ENCODE results near the gene TWF2. TPM values are rescaled to one million over a fixed set of nuclear protein-coding genes. Genes with fewer than 3 reads are reported as not detected.

TWF2 gene
- total and polyA plus RNA-seq, 2 of the 13 experiments (the other 11 are each of a cell fraction or from before 2014, with no cell fraction given): 45.5 to 108 TPM

DNA sequence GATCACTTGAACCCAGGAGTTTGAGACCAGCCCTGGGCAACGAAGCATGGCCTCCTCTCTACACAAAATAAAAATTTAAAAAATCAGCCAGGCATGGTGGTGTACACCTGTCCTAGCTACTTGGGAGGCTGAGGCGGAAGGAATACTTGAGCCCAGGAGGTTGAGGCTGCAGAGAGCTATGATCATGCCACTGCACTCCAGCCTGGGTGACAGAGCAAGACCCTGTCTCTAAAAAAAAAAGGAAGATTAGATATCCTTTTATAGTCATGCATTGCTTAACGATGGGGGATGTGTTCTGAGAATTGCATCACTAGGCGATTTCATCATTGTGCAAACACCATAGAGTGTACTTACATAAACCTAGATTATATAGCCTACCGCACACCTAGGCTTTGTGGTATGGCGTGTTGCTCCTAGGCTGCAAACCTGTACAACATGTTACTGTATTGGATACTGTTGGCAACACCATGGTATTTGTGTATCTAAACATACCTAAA lies 28.4 kb downstream of the TWF2 start (continued):
- 0 out of 2 replicates have a peak, but pooled peaks have one; percentile 30 for TF ChIP-seq SIN3A (IDR thresholded peaks at IDR 0.05; ENCODE audit: borderline replicate concordance, low read depth, low read length)
- TF ChIP-seq, protein P1, sequence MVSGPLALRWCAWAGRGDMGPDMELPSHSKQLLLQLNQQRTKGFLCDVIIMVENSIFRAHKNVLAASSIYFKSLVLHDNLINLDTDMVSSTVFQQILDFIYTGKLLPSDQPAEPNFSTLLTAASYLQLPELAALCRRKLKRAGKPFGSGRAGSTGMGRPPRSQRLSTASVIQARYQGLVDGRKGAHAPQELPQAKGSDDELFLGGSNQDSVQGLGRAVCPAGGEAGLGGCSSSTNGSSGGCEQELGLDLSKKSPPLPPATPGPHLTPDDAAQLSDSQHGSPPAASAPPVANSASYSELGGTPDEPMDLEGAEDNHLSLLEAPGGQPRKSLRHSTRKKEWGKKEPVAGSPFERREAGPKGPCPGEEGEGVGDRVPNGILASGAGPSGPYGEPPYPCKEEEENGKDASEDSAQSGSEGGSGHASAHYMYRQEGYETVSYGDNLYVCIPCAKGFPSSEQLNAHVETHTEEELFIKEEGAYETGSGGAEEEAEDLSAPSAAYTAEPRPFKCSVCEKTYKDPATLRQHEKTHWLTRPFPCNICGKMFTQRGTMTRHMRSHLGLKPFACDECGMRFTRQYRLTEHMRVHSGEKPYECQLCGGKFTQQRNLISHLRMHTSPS (CRISPR knock-in tag; IDR thresholded peaks at IDR 0.05; ENCODE audit: low read depth): no peak
- TF ChIP-seq ZNF792 (CRISPR knock-in tag; IDR thresholded peaks at IDR 0.05): peak; percentile 80; the same call in 1 of the 2 replicates
- TF ChIP-seq, protein P2, sequence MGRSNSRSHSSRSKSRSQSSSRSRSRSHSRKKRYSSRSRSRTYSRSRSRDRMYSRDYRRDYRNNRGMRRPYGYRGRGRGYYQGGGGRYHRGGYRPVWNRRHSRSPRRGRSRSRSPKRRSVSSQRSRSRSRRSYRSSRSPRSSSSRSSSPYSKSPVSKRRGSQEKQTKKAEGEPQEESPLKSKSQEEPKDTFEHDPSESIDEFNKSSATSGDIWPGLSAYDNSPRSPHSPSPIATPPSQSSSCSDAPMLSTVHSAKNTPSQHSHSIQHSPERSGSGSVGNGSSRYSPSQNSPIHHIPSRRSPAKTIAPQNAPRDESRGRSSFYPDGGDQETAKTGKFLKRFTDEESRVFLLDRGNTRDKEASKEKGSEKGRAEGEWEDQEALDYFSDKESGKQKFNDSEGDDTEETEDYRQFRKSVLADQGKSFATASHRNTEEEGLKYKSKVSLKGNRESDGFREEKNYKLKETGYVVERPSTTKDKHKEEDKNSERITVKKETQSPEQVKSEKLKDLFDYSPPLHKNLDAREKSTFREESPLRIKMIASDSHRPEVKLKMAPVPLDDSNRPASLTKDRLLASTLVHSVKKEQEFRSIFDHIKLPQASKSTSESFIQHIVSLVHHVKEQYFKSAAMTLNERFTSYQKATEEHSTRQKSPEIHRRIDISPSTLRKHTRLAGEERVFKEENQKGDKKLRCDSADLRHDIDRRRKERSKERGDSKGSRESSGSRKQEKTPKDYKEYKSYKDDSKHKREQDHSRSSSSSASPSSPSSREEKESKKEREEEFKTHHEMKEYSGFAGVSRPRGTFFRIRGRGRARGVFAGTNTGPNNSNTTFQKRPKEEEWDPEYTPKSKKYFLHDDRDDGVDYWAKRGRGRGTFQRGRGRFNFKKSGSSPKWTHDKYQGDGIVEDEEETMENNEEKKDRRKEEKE (IDR thresholded peaks at IDR 0.05): no peak
- 0 out of 2 replicates have a peak, but pooled peaks have one; percentile 80 for TF ChIP-seq ZNF644 (CRISPR knock-in tag; IDR thresholded peaks at IDR 0.05; ENCODE audit: low read depth)
- peak; percentile 31; the same call in 1 of the 2 replicates for TF ChIP-seq ZMYM2 (CRISPR knock-in tag; IDR thresholded peaks at IDR 0.05)
- no peak for TF ChIP-seq NFE2L2 (IDR thresholded peaks at IDR 0.05; ENCODE audit: low read length)
- no peak for TF ChIP-seq ZNF766 (CRISPR knock-in tag; IDR thresholded peaks at IDR 0.05; ENCODE audit: borderline replicate concordance)
- TF ChIP-seq MEF2D (CRISPR knock-in tag; IDR thresholded peaks at IDR 0.05): 0 out of 2 replicates have a peak, but pooled peaks have one; percentile 48
- TF ChIP-seq, protein P3, sequence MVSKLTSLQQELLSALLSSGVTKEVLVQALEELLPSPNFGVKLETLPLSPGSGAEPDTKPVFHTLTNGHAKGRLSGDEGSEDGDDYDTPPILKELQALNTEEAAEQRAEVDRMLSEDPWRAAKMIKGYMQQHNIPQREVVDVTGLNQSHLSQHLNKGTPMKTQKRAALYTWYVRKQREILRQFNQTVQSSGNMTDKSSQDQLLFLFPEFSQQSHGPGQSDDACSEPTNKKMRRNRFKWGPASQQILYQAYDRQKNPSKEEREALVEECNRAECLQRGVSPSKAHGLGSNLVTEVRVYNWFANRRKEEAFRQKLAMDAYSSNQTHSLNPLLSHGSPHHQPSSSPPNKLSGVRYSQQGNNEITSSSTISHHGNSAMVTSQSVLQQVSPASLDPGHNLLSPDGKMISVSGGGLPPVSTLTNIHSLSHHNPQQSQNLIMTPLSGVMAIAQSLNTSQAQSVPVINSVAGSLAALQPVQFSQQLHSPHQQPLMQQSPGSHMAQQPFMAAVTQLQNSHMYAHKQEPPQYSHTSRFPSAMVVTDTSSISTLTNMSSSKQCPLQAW (CRISPR knock-in tag; IDR thresholded peaks at IDR 0.05): no peak
- peak; percentile 66; the same call in 1 of the 2 replicates for TF ChIP-seq ATF1 (CRISPR knock-in tag; IDR thresholded peaks at IDR 0.05)
- TF ChIP-seq, protein P4, sequence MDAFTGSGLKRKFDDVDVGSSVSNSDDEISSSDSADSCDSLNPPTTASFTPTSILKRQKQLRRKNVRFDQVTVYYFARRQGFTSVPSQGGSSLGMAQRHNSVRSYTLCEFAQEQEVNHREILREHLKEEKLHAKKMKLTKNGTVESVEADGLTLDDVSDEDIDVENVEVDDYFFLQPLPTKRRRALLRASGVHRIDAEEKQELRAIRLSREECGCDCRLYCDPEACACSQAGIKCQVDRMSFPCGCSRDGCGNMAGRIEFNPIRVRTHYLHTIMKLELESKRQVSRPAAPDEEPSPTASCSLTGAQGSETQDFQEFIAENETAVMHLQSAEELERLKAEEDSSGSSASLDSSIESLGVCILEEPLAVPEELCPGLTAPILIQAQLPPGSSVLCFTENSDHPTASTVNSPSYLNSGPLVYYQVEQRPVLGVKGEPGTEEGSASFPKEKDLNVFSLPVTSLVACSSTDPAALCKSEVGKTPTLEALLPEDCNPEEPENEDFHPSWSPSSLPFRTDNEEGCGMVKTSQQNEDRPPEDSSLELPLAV (CRISPR knock-in tag; conservative IDR thresholded peaks at IDR 0.05; ENCODE audit: low read depth): no peak
- no peak for TF ChIP-seq ZBTB7A (CRISPR knock-in tag; IDR thresholded peaks at IDR 0.05)
- no peak for TF ChIP-seq ATRX (CRISPR knock-in tag; IDR thresholded peaks at IDR 0.05; ENCODE audit: borderline replicate concordance)
- TF ChIP-seq, protein P5, sequence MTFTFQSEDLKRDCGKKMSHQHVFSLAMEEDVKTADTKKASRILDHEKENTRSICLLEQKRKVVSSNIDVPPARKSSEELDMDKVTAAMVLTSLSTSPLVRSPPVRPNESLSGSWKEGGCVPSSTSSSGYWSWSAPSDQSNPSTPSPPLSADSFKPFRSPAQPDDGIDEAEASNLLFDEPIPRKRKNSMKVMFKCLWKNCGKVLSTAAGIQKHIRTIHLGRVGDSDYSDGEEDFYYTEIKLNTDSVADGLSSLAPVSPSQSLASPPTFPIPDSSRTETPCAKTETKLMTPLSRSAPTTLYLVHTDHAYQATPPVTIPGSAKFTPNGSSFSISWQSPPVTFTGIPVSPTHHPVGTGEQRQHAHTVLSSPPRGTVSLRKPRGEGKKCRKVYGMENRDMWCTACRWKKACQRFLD (CRISPR knock-in tag; IDR thresholded peaks at IDR 0.05; ENCODE audit: borderline replicate concordance): no peak
- no peak for TF ChIP-seq POLR2AphosphoS2 (IDR thresholded peaks at IDR 0.05; ENCODE audit: low read depth, low read length)
- no peak for TF ChIP-seq STAT5B (CRISPR knock-in tag; IDR thresholded peaks at IDR 0.05)
- TF ChIP-seq GABPA (IDR thresholded peaks at IDR 0.05; ENCODE audit: low read depth, low read length): no peak
- no peak for TF ChIP-seq GABPA (CRISPR knock-in tag; IDR thresholded peaks at IDR 0.05; ENCODE audit: low read depth)
- TF ChIP-seq ZSCAN12 (CRISPR knock-in tag; IDR thresholded peaks at IDR 0.05): no peak
- no peak for TF ChIP-seq ZFY (CRISPR knock-in tag; IDR thresholded peaks at IDR 0.05)
- no peak for TF ChIP-seq ZNF24 (IDR thresholded peaks at IDR 0.05)
- peak; percentile 77; the same call in 1 of the 2 replicates for TF ChIP-seq ZSCAN21 (CRISPR knock-in tag; IDR thresholded peaks at IDR 0.05; ENCODE audit: borderline replicate concordance)
